Adipocyte (in vitro differentiated cells): Measurements from ENCODE around the gene PSMG4.

Experiments used
- DNase-seq: peaks from one replicate; pipeline ENCODE4 v3.0.0-alpha.2; 2015; ENCODE audit warnings: low read depth
- H3K27me3 ChIP-seq: replicated peaks from 2 replicates; pipeline ENCODE4 v1.7.0; 2013; ENCODE audit warnings: mild to moderate bottlenecking, low read length, moderate library complexity; ENCODE audit not compliant: control insufficient read depth, insufficient read depth
- H3K36me3 ChIP-seq: 2 replicates; pipeline ENCODE4 v1.7.0; 2013; ENCODE audit warnings: low read length, mild to moderate bottlenecking, moderate library complexity; ENCODE audit not compliant: control insufficient read depth, insufficient read depth, severe bottlenecking
- H3K4me1 ChIP-seq: 2 replicates; pipeline ENCODE4 v1.7.0; 2013; ENCODE audit warnings: mild to moderate bottlenecking, low read length, moderate library complexity; ENCODE audit not compliant: control insufficient read depth, insufficient read depth
- H3K4me3 ChIP-seq: 2 replicates; pipeline ENCODE4 v1.7.0; 2013; ENCODE audit warnings: mild to moderate bottlenecking, low read length, moderate library complexity
- H3K9ac ChIP-seq: 2 replicates; pipeline ENCODE4 v1.7.0; 2013; ENCODE audit warnings: mild to moderate bottlenecking, low read length, moderate library complexity
- H3K9me3 ChIP-seq: 2 replicates; pipeline ENCODE4 v1.7.0; 2013; ENCODE audit warnings: mild to moderate bottlenecking, low read length, moderate library complexity; ENCODE audit not compliant: control insufficient read depth

PSMG4 gene

GRCh38 chr6:3222506-3223038, 36.2 kb upstream of the PSMG4 start:
- no peak for DNase-seq
- Histone ChIP-seq H3K4me3 (no peak overlapping the region), H3K4me1 (peaks cover 10% of the 10 kb centered on the region), H3K27me3 (peaks cover 66% of the 10 kb centered on the region), H3K9me3 (no peaks in the 10 kb centered on the region), H3K36me3 (no peaks in the 10 kb centered on the region), H3K9ac (no peak overlapping the region)

- Histone ChIP-seq H3K4me3 (no peak overlapping the region), H3K4me1 (peaks cover 16% of the 10 kb centered on the region), H3K9ac (no peak overlapping the region), H3K9me3 (no peaks in the 10 kb centered on the region), H3K27me3 (peaks cover 67% of the 10 kb centered on the region), H3K36me3 (no peaks in the 10 kb centered on the region)
- no peak for DNase-seq
Measured at GRCh38 chr6:3226042-3226441, 32.7 kb upstream of the PSMG4 start.

GRCh38 chr6:3226481-3227362, 32.0 kb upstream of the PSMG4 start:
- Histone ChIP-seq H3K4me1 (peaks cover 20% of the 10 kb centered on the region), H3K9ac (no peak overlapping the region), H3K36me3 (no peaks in the 10 kb centered on the region), H3K9me3 (no peaks in the 10 kb centered on the region), H3K4me3 (peak overlapping the region; percentile 72), H3K27me3 (peaks cover 63% of the 10 kb centered on the region)
- peak; percentile 77 for DNase-seq

DNA sequence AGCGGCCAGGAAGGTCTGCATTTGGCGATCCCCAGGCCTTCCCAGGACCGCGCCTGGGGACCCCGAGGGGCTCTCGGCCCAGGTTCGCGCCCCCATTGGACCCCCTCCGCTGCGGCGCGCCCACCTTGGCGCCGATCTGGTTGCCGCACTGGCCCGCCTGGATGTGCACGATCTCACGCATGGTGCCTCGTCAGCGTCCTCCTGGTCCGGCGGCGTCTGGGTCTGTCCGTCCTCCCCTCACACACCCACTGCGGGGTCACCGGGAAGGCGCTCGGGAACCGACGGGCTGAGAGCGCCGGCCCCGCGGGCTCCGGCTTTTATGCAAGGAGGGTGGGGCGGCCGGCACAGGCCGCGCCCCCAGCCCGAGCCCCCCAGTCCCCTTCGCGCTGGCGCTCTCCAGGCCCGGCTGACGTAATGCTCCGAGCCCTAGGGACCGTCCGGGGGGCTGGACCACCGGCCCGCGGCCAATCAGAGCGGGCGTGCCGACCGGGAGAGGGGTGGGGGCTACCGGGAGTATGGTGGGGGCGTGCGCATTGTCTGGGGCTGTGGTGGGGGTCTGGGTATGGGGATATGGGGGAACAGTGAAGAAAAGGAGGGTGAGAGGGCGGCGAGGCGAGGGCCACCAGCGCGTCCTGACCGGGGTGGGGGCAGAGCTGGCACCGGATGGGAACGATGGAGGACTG, 31.2 kb upstream of the PSMG4 start, which contains the start of gene TUBB2B:
TSS of gene TUBB2B (minus strand) at position 291 of the 683 bp plus-strand sequence. CDS start at position 181, 110 bp downstream.
- peak; percentile 82 for DNase-seq
- no peaks in the 10 kb centered on the region for H3K36me3 ChIP-seq
- H3K4me1 ChIP-seq: peaks cover 24% of the 10 kb centered on the region
- H3K4me3 ChIP-seq: peak within 1 kb of the TSS; percentile 72
- no peaks in the 10 kb centered on the region for H3K9me3 ChIP-seq
- peaks cover 67% of the 10 kb centered on the region for H3K27me3 ChIP-seq
- no peak within 1 kb of the TSS for H3K9ac ChIP-seq

GRCh38 chr6:3228046-3228671, 30.6 kb upstream of the PSMG4 start:
- Histone ChIP-seq H3K9me3 (no peaks in the 10 kb centered on the region), H3K4me1 (peaks cover 24% of the 10 kb centered on the region), H3K27me3 (peaks cover 69% of the 10 kb centered on the region), H3K4me3 (no peak overlapping the region), H3K9ac (no peak overlapping the region), H3K36me3 (no peaks in the 10 kb centered on the region)
- peak; percentile 22 for DNase-seq

DNA sequence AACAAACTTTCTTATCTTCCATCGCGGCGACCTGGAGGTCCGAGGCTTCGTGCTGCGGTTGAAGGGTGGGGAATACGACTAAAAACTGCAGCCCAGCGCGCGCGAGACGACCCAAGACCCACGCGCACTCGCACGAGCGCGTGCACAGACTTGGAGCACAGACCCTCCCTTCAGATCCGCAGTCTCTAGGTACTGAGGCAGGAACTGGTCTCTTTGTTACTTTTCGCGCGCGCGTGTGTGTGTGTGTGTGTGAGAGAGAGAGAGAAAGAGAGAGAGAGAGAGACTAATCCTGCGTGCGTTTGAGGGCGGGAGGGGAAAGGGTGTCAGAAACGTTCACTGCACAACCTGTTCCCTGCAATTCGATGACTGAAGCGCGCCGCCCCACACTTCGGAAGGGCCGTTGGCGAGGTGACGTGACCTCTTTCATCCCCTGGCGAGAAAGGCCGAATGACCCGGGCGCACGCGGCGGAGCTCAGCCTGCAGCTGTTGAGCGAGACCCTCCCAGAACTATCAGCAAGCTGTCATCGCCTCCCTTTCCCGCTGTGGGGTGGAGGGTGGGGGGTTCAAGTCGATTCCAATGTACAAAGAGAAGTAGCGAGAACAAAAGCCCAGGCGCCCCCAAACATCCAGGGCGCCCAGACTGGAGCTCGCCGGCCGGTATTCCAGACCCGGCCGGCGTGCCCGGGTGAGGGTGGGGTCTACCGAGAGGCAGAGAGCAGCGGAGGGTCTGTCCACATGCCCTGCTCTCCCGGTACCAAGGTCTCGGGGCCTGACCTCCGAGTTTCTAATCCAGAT, 29.8 kb upstream of the PSMG4 start:
- H3K4me1 ChIP-seq: peaks cover 24% of the 10 kb centered on the region
- H3K9me3 ChIP-seq: no peaks in the 10 kb centered on the region
- H3K4me3 ChIP-seq: no peak overlapping the region
- DNase-seq: peak; percentile 34
- peaks cover 68% of the 10 kb centered on the region for H3K27me3 ChIP-seq
- H3K36me3 ChIP-seq: no peaks in the 10 kb centered on the region
- no peak overlapping the region for H3K9ac ChIP-seq

DNA sequence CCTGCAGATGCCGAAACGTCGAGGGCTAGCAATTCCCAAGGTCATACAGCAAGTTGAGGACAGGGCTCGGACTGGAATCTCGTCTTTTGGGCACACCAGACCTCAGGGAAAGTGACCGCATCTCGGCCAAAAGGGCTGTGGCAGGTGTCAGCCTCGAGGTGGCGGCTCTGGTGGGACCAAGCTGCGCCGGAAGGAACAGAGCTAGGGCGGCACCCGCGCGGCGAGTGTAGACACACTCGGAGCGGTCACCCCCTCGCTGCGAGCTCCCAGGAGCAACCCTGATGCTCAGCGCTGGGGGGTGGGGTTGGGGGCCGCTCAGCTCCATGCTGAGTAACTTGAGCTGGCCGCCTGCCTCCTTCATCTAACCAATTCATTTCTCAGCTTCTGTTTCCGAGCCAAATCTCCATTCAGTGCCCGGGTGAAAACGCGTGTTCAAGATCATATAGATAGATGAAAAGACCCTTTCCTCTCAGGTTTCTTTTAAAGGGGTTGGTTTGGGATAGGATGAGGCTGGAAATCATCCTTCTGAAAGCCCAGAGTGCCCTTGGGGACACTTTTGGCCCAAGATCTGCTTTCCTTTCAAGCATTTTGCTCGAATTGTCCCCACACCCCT, 29.1 kb upstream of the PSMG4 start:
- H3K27me3 ChIP-seq: peaks cover 75% of the 10 kb centered on the region
- H3K9ac ChIP-seq: no peak overlapping the region
- H3K36me3 ChIP-seq: no peaks in the 10 kb centered on the region
- H3K4me1 ChIP-seq: peaks cover 24% of the 10 kb centered on the region
- DNase-seq: peak; percentile 36
- no peak overlapping the region for H3K4me3 ChIP-seq
- H3K9me3 ChIP-seq: no peaks in the 10 kb centered on the region

DNA sequence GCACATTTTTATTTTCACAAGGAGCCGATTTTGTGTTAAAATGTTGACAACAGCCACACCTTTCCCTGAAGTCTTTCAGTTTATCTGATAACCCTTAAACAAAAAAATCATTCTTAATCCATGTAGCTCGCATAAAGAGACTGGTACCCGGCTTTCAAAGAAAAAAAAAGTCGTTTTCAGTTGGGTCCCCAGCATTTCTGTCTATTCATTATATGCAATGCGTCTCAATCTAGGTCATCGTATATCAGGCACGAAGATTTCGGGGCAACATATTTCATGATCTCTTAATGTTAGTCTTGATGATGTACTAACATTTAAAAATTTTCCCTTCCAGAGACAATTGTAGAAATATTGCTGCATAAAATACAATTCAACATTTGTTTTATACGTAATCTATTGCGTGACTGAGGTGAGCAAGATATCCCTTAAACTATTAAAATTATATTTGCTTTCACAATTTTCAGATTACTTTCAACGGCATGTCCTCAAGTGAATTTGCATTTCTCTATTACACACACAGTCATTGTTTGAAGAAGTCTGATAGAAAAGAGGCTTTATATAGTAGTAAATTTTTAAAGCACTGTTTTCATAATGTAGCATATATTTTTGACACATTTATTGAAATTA, 28.4 kb upstream of the PSMG4 start:
- Histone ChIP-seq H3K27me3 (peaks cover 77% of the 10 kb centered on the region), H3K4me1 (peaks cover 24% of the 10 kb centered on the region), H3K9ac (no peak overlapping the region), H3K36me3 (no peaks in the 10 kb centered on the region), H3K9me3 (no peaks in the 10 kb centered on the region), H3K4me3 (no peak overlapping the region)
- DNase-seq: no peak

DNA sequence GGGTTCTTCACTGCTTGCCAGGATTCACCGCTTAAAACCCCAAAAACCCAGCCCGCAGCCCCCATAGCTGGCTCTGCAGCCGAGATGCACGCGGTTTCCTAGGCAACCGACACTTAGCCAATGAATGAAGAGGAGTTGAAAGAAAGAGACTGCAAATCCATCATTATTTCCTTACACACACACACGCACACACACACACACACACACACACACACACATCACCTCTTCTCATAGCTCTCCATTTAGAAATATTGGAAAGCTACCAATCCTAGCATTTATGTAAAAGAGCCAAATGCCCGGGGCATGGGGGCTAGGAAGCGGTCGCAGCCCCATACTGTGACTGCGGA, 27.9 kb upstream of the PSMG4 start:
- peak overlapping the region; percentile 86 for H3K4me3 ChIP-seq
- peak; percentile 82 for DNase-seq
- H3K9ac ChIP-seq: peak overlapping the region; percentile 79
- no peaks in the 10 kb centered on the region for H3K36me3 ChIP-seq
- peaks cover 24% of the 10 kb centered on the region for H3K4me1 ChIP-seq
- no peaks in the 10 kb centered on the region for H3K9me3 ChIP-seq
- H3K27me3 ChIP-seq: peaks cover 79% of the 10 kb centered on the region
